ENCODE results near the gene PRDM16. TPM values are rescaled to one million over a fixed set of nuclear protein-coding genes. Genes with fewer than 3 reads are reported as not detected.

PRDM16 gene
- polyA plus RNA-seq, 1 donor (not counting 4 experiments of a cell fraction or from before 2014, with no cell fraction given), result 0.05 TPM

DNA sequence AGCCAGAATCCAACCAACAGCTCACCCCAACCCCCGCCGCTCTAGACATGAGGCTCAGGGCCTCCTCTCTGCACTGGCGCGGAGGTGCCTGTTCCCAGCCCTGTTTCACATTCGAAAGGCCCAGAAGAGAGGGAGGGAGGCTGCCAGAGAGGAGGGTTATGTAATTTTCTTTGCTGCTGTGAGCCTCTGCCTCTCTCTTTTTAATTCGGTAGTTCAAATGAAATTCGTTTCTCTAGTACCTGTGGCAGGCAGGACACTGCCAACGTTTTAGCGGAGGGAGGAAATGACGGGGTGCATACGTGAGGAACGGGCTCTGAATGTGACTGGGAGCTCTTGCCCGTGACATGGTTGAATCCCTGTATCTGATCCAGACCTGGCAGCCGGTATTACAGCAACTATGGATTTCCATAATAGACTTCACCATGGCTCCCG lies 9.4 kb downstream of the PRDM16 start:
- FAIRE-seq (no peak), DNase-seq (ENCODE audit: low read depth, low spot score) (no peak)
- Histone ChIP-seq H2AFZ (ENCODE audit: control insufficient read depth, low read length) (no peak overlapping the region), H3K4me3 (ENCODE audit: control insufficient read depth in 2 of 3, extremely low read depth in 1 of 3, insufficient read depth in 2 of 3, low read depth in 1 of 3, low read length in 3 of 3) (no peak overlapping the region), H3K9me1 (ENCODE audit: control insufficient read depth, extremely low read depth, insufficient read depth, low read length) (no peaks in the 10 kb centered on the region), H3K36me3 (ENCODE audit: control insufficient read depth in 2 of 2, extremely low read depth in 1 of 2, insufficient read depth in 2 of 2, low read length in 2 of 2) (no peaks in the 10 kb centered on the region), H4K20me1 (ENCODE audit: control insufficient read depth, extremely low read depth, insufficient read depth, low read length) (no peaks in the 10 kb centered on the region), H3K27ac (ENCODE audit: control insufficient read depth, insufficient read depth, low read length) (no peak overlapping the region), H3K27me3 (ENCODE audit: control insufficient read depth, extremely low read depth, insufficient read depth, low read length) (peaks cover 16% of the 10 kb centered on the region), H3K9ac (ENCODE audit: control insufficient read depth, extremely low read depth, insufficient read depth, low read length) (no peak overlapping the region), H3K4me1 (ENCODE audit: control insufficient read depth, extremely low read depth, insufficient read depth, low read length) (no peaks in the 10 kb centered on the region), H3K79me2 (ENCODE audit: control insufficient read depth, insufficient read depth, low read length) (no peaks in the 10 kb centered on the region), H3K4me2 (ENCODE audit: control insufficient read depth, extremely low read depth, insufficient read depth, low read depth, low read length) (no peak overlapping the region), H3K9me3 (ENCODE audit: control insufficient read depth, low read depth, low read length) (no peaks in the 10 kb centered on the region)
- dilution Hi-C loops (cut with MboI; ENCODE audit: extremely low pct_ligation_motif_present, low sequenced_read_pairs), result no loop called here
- TF ChIP-seq, protein P1, sequence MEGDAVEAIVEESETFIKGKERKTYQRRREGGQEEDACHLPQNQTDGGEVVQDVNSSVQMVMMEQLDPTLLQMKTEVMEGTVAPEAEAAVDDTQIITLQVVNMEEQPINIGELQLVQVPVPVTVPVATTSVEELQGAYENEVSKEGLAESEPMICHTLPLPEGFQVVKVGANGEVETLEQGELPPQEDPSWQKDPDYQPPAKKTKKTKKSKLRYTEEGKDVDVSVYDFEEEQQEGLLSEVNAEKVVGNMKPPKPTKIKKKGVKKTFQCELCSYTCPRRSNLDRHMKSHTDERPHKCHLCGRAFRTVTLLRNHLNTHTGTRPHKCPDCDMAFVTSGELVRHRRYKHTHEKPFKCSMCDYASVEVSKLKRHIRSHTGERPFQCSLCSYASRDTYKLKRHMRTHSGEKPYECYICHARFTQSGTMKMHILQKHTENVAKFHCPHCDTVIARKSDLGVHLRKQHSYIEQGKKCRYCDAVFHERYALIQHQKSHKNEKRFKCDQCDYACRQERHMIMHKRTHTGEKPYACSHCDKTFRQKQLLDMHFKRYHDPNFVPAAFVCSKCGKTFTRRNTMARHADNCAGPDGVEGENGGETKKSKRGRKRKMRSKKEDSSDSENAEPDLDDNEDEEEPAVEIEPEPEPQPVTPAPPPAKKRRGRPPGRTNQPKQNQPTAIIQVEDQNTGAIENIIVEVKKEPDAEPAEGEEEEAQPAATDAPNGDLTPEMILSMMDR (optimal IDR thresholded peaks at IDR 0.05 in 1 of 3, IDR thresholded peaks at IDR 0.05 in 1 of 3, conservative IDR thresholded peaks at IDR 0.05 in 1 of 3; ENCODE audit: extremely low read depth in 1 of 3, insufficient read depth in 2 of 3, low read length in 3 of 3), result no peak
- no peak for TF ChIP-seq EZH2 (IDR thresholded peaks at IDR 0.05; ENCODE audit: low read length)

DNA sequence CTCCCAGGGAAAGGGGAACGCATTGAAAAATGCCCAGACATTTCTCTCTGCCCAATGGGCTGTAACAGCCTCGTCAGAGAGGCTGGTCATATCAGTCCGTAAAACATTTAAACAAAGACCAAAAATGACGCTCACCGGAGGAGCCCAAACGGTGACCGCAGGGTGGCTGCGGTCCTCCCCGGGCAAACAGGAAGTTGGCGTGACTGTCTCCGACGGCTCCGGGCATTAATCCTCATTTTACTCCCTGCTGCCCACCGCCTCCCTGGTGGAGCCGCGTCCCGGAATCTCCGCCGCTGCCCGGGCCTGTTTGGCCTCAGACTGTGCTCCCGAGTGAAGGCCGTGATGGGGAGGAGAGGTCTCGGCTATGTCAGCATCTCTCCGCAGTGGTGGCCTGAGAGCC lies 9.9 kb downstream of the PRDM16 start:
- H2AFZ ChIP-seq (ENCODE audit: control insufficient read depth, low read length), result no peak overlapping the region
- FAIRE-seq (no peak), DNase-seq (ENCODE audit: low read depth, low spot score) (no peak)
- H3K4me1 ChIP-seq (ENCODE audit: control insufficient read depth, extremely low read depth, insufficient read depth, low read length), result no peaks in the 10 kb centered on the region
- H3K79me2 ChIP-seq (ENCODE audit: control insufficient read depth, insufficient read depth, low read length), result no peaks in the 10 kb centered on the region
- no peaks in the 10 kb centered on the region for H3K9me1 ChIP-seq (ENCODE audit: control insufficient read depth, extremely low read depth, insufficient read depth, low read length)
- no peak overlapping the region for H3K27ac ChIP-seq (ENCODE audit: control insufficient read depth, insufficient read depth, low read length)
- TF ChIP-seq EZH2 (IDR thresholded peaks at IDR 0.05; ENCODE audit: low read length), result no peak
- TF ChIP-seq, protein P1 (optimal IDR thresholded peaks at IDR 0.05 in 1 of 3, IDR thresholded peaks at IDR 0.05 in 1 of 3, conservative IDR thresholded peaks at IDR 0.05 in 1 of 3; ENCODE audit: extremely low read depth in 1 of 3, insufficient read depth in 2 of 3, low read length in 3 of 3), result no peak
- H3K4me2 ChIP-seq (ENCODE audit: control insufficient read depth, extremely low read depth, insufficient read depth, low read depth, low read length), result no peak overlapping the region
- H3K36me3 ChIP-seq (ENCODE audit: control insufficient read depth in 2 of 2, extremely low read depth in 1 of 2, insufficient read depth in 2 of 2, low read length in 2 of 2), result no peaks in the 10 kb centered on the region
- H3K9ac ChIP-seq (ENCODE audit: control insufficient read depth, extremely low read depth, insufficient read depth, low read length), result no peak overlapping the region
- dilution Hi-C loops (cut with MboI; ENCODE audit: extremely low pct_ligation_motif_present, low sequenced_read_pairs), result no loop called here
- no peaks in the 10 kb centered on the region for H4K20me1 ChIP-seq (ENCODE audit: control insufficient read depth, extremely low read depth, insufficient read depth, low read length)
- H3K27me3 ChIP-seq (ENCODE audit: control insufficient read depth, extremely low read depth, insufficient read depth, low read length), result peaks cover 11% of the 10 kb centered on the region
- H3K9me3 ChIP-seq (ENCODE audit: control insufficient read depth, low read depth, low read length), result no peaks in the 10 kb centered on the region
- no peak overlapping the region for H3K4me3 ChIP-seq (ENCODE audit: control insufficient read depth in 2 of 3, extremely low read depth in 1 of 3, insufficient read depth in 2 of 3, low read depth in 1 of 3, low read length in 3 of 3)
